Smooth muscle cell of the brain vasculature (primary cell): ENCODE measurements around the gene TMEM184C.

Experiments used
- DNase-seq: peaks from one replicate; pipeline ENCODE4 v3.0.0-alpha.2; 2012; ENCODE audit warnings: low read depth, low spot score

The TMEM184C gene

DNA sequence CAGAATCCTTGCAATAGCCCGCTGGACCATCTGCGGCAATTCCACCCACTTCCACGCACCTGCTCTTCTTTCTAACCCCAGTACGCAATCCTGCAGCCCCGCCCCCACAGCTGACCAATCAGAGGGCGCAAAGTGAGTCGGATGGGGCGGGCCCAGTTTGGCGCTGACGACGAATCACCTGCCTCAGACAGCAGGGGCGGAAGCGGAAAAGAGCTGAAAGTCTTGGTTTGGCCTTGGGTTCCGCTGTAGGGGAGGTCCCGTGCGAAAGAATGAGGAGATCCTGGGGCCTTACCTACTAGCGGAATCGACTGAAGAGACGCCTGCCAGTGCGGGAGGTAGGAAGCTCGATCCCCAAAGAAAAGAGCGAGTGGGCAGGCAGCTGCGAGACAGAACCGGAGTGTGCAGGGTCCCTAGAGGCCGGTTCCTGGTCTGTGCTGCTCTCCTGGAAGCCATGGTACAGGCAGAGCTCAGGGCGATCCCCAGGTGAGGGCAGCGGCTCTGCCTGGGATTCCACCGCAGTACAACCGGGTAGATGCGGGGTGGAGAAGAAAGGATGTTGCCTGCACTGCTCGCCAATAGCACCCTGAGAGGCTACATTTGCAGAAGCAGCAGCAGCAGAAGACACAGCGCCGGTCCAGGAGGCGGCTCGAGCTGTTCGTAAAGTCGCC, at the start of gene TMEM184C:
TMEM184C (plus strand) TSS at position 225 of the 668 bp plus-strand sequence. CDS start 560 bp downstream, outside the sequence.
- peak; percentile 74 for DNase-seq

DNA sequence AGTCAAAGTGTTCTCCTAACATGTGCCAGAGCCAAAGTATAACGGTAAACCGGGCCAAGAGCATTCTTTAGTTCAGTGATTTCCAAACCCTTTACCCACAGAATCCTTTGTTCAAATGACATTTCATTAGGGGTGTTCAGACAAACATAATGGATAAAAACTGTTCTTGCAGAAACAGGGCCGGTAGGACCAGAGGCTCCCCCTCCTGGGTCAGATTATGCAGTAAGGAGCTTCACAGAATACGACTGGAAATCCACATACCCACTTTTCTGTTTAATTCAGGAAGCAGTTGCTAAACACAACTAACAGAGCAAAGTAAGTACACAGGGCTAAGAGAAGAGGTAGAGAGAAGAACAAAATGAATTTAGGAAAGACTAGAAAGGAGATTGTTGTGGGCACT, 46.6 kb upstream of the TMEM184C start:
- no peak for DNase-seq

DNA sequence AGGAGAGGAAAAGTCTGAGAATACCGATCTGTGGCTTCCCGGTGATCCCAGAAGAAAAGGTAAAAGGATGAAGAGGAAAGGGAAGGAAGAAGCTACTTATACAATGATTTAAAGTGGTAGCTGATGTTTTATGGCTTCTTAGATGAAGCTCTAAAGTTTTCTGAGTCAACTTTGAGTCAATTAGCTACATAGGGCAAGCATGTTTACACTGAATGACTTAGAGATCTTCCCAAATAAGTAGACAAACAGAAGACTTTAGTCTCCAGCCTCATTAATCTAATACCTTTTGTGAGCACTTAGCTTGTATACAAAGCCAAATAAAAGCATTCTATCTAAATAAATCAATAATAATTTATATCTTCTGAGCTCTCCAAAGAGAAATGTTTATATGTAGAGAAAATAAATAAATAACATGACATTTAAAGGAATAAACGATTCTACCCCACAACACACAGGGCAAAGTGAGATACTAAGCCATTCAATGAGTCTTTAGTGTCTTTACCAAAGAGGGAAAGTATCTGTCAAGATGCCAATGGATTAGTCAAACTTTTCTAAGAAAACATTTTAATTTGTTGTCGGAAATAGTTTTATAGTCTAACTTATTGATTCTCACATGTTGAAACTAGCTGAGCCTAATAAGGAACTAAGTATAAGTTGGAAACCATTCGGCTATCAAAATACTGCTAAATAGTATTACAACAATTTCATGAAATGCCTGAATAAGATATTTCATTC, 46.0 kb upstream of the TMEM184C start:
- no peak for DNase-seq

DNA sequence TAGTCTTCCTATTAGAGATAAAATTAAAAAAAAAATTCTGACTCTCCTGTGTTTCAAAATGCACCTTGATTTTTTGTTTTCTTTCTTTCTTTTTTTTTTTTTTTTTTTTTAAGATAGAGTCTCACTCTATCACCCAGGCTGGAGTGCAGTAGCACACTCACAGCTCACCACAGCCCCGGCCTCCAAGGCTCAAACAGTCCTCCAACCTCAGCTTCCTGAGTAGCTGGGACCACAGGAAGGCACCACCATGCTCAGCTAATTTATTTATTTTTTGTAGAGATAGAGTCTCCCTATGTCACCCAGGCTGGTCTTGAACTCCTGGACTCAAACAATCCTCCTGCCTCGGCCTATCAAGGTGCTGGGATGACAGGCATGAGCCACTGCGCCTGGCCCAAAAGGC, 41.1 kb upstream of the TMEM184C start:
- DNase-seq = no peak

DNA sequence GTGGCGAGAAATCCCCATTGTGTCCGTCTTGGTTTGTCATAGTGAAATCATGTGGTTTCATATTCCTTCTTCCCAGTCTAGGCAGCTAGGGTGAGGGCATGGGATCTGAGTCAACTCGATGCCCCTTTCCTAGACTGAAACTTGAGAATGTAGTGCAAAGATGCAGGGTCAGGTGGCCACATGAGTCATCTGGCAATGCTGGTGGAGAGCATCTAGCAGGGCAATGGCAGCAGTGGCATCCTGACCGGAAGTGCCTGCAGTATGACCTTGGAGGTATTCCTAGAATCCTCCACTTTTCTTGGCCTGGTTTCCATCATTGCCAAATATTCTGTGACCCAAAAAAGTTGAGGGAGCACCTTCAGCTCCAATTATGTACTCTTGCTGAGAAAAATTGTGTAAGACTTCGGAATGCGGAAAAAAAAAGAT, 39.1 kb upstream of the TMEM184C start:
- peak; percentile 90 for DNase-seq

DNA sequence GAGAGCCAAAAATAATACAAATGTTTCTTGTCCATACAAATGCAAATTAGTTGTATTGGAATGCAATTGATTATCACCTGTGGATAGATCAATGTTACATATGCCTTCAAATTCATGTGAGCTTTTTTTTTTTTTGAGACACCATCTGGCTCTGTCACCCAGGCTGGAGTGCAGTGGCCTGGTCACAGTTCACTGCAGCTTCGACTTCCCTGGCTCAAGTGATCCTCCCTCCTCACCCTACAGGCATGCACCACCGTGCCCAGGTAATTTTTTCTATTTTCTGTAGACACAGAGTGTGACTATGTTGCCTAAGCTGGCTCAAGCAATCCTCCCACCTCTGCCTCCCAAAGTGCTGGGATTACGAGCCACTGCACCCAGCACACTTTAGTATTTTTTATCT, 38.6 kb upstream of the TMEM184C start:
- no peak for DNase-seq

DNA sequence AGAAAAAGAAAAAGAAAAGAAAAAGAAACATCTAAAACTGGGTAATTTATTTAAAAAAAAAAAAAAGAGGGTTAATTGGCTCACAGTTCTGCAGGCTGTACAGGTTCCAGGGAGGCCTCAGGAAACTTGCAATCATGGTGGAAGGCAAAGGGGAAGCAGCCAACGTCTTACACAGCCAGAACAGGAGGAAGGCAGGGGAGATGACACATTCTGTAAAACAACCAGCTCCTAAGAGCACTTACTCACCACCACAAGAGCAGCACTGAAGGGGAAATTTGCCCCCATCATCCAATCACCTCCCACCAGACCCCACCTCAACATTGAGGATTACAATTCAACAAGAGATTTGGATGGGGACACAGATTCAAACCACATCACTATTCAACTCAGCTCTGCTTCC, 36.8 kb upstream of the TMEM184C start:
- DNase-seq = no peak

DNA sequence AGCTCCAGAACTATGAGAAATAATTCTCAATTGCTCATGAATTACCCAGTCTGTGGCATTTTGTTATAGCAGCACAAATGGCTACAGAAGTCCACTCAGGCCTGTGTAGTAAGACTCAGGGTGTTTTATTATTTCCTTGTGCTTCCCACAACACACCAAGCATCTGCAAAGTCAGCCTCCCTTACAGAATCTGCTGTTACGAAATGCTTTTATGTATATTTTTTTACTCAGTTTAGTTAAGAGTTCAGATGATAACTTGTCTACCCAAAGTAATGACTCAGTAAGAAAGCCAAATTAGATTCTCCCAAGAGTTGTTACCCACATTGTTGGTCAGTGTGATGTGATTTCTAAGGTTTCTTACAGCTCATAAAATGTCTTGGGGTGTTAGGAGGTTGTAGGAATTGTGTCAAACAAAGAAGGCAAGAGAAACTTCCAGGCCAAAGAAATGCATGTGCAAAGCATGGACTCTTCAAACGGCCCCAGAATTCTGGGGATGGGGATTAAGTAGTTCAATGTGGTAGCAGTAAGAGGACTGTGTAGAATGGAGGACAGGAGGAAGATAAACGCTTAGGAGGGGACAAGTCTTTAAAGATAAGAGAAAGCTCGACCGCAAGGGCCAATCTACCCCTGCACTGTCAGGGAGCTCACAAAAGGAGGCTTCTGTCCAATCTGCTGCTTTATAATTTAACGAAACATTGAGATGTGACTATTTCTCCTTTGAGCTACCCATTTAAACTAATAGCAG, 35.4 kb upstream of the TMEM184C start:
- DNase-seq = no peak

DNA sequence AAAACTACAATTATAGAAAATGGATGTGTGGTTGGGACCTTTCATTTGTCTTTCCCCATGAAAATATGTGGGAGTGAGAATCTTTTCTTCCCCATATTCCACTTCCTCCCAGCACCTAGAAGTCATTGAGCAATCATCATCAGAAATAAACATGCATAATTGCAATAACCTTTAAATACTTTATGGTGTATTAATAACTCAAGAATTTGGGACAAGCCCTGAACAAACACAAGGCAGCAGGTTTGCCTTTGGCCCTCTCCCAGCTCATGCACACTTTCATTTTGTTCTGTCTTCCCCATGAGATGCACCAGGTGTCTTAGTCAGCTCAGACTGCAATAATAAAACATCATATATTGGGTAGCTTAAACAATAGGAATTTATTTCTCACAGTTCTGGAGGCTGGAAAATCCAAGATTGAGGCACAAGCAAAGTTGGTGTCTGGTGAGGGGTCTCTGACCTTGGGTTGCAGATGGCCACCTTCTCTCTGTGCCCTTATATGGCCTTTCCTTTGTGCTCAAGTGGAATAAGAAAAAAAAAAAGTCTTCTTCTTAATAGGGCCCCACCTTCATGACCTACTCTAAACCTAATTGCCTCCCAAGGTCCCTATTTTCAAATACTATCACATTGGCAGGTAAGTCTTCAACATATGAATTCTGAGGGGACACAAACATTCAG, 34.7 kb upstream of the TMEM184C start:
- no peak for DNase-seq

DNA sequence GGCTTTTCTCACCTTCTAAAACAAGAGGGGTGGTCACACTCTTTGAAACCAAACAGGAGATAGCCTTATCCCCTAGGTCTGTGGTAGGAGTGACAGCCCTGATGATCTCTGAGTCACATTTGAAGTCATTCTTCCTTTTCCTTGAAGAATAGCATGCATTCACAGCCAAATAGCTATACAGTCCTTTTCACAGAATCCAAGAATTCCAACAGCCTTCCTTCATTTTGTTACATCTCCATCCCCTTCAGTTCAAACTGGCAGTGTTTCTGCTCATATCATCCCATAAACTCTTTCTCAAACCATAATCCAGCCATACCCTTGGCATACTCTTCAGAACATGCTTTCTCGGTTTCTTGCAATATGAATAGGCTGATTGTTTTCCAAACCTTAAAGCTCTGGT, 33.3 kb upstream of the TMEM184C start:
- DNase-seq = no peak

DNA sequence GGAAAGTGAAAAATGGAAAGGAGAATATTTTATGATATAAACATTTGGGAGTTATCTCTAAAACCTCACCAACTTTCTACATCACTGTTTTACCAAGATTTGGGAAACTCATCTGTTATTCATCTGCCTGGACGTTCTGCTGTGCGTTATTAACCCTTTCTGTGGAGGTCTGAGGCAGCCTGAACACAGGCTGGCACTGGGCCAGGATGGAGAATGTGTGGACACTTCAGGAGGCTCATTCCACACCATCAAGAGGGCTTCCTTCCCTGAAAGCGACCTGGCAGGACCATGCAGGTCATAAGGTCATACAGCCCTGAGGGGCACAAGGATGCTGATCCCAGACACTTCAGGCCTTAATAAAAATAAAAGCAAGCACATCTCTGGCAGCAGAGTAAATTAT, 31.2 kb upstream of the TMEM184C start:
- DNase-seq = no peak

DNA sequence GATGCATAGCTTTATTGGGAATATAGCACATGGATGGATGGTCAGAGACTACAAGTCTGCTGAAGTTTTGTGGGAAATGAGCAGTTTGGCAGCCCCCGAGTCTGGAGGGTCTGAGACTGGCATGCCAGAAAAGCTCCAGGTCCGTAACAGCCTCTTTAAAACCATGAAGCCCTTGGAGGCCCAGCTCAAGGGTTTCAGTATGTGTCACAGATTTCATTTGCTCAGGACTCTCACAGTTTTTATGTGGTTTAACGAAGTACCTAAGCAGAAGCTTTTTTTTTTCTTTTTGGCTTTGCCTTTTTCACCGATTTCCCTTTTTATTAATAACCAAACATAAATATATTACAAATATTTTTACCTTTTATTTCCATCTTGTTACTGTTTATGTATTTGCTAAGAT, 30.6 kb upstream of the TMEM184C start:
- no peak for DNase-seq

DNA sequence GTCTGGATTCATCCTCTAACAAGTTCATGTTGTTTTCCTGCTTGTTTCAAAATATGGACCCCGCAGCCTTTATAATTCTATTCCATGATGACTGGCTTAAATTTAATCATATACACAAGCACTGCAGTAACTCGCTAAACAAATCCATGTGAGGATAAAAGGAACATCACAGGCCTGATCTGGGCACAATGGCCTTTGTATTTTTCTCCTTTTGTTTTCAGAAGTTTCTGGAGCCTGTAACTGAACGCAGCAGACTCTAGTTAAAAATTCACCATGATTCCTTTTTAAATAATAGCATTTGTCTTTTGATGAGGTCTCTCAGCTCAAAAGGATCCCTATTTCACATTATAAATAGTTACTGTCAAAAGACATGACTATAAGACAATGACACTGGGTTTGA, 30.2 kb upstream of the TMEM184C start:
- no peak for DNase-seq

DNA sequence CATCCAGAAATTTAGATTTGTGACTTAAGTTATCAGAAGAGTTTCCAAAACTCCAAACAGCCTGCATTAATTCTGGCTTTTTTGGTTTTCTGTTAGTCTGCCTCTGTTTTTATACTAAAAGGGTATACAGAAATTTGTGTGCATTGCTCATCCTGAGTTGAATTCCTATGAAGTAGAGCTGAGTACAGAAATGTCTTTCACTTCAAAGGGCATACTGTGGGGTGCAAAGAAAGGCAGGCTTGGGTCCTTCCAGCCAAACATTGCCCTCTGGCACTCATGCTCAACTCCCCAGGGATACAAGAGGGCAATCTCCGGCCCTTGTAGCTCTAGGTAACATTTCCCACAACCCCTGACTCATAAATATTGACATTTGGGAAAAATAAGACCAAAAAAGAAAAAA, 27.6 kb upstream of the TMEM184C start:
- peak; percentile 52 for DNase-seq

DNA sequence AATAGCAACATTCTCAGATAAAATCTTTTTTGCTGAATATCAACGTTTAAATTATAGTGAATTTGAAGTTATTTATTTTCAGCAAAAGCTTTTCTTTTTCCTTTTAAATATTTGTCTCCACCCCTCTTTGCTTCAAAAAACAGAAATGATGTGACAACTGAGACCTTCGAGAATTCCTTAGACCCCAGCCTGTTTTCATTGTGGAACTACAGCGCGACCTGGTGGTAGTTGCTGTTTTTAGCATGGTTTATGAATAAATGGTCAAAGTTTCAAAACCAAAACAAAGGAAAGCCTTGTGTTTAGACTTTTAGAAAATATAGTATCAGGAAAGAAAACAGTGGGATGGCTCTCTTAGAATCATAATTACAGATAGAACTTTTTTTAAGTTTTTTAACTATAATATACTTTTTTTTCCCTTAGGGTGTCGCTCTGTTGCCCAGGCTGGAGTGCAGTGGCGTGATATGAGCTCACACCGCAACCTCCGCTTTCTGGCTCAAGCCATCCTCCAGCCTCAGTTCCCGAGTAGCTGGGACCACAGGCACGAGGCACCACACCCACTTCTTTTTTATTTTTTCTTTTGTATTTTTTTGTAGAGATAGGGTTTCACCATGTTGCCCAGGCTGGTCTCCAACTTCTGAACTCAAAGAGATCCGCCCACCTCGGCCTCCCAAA, 26.8 kb upstream of the TMEM184C start:
- peak; percentile 80 for DNase-seq

DNA sequence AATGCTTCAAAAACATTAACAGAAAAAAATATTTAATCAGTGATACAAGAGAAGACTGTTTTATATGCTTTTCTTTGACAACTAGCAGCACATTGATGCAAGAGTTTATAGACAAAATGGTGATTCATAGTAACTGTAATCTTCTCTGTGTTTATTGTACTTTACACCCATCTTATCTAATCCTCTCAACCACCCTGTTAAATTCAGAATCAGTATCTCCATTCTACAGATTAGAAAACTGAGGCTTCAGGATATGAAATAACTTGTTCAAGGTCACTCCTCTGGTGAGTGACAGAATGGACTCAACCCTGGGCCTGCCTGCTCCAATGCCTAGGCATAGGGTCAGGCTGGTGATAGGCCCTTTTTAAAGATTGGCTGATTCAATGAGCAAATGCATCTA, 26.1 kb upstream of the TMEM184C start:
- no peak for DNase-seq

DNA sequence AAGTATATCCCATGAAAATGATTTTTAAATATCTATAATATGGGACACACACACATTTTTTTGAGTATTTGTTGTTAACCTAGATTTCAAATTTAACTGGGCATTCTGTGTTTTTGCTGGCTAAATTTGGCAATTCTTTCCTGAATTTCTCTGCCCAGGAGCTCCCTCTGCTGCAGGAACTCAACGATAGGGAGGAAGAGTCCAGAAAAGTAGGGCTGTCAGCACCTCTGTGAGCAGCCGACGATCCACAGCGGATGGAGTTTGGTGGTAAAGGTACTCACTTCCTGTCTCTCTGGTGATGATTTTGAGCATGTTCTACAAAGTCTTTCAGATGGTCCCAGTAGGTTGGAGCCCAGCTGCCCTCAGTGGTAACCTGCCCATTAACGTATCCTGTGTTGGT, 23.1 kb upstream of the TMEM184C start:
- DNase-seq = no peak

DNA sequence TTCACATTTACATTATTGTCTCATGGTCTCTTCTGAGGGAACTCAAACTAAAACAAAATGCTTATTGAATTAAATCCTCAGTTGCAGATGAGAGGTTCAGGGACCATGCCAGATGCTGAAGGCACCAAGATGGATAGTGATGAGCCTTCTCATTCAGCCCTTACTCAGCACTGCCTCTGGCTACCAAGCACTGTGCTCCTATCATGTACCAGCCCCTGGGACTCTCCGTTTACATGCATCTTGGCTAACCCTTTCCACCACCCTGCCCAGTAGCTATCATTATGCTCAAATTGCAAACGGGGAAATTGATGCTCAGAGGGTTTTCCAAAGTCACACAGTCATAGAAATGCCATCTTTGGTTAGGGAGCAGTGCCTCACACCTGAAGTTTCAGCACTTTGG, 22.6 kb upstream of the TMEM184C start:
- no peak for DNase-seq

DNA sequence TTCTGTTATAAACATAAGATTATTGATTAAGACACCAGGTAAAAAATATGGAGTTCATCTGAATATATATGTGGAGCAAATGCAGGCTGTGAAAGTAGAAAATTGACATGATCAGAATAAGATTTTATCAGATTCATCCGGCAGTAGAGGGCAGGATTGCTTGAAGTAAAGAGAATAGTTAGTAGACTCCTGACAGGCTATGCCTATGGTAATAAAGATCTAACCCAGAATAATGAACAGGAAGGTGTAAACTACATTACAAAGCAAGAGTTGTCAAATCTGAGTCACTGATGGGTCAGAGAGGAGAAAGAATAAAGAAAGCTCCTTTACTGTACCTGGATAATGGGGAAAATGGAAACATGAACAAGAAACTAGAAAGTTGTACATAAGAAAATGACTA, 20.8 kb upstream of the TMEM184C start:
- no peak for DNase-seq

DNA sequence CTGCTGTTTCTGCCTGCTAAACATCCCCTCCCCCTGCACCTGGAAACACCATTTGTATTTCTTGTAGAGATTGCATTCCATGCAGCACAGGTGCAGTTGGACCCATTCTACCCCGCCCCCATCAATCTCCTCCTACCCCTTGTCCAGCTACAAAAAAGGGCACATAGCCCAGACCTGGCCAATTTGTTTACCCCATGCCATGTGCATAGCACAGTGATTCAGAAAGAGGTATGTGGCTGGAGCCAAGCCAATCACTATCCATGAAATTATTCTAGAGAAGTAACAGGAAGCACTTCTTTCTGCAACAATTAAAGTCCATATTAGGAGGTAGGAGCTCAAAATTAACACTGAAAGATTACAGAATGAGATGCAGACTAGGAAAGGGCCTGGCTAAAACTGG, 20.2 kb upstream of the TMEM184C start:
- DNase-seq = no peak

DNA sequence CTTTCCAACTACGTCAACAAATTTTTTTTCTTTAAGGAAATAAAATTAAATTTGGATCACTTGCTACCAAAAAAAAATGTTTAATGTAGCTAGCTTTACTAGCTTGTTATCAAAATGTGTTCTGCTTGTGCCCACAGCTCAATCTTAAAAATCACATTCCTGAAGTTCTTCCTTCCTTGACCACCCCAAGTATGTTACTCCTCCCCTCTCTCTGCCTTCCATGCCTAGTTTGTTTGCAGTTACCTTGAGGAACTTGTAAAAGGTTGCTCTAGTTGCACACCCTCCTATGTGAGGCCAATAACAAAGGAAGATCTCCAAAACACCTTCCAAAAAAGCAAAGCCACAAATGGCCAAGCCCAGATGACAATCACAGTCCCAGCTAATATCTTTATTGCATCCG, 19.6 kb upstream of the TMEM184C start:
- DNase-seq = no peak

DNA sequence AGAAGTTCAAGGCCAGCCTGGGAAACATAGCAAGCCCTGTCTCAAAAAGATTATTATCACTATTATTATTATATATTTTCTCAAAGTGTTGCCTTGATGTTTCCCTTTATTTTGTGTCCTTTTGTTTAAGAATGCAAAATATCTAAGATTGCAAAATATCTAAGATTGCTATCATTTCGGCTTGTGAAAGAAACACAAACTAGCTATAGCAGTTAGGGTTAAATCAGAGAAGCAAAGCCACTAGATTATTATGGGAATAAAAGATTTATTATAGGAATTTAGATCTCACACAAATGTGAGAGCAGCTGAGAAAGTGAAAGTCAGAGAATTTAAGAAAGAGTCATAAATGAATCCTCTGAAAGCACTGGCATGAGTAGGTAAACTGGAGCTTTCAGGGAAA, 18.0 kb upstream of the TMEM184C start:
- DNase-seq = no peak
